Activated naive CD4-positive, alpha-beta T cell treated with anti-CD3 and anti-CD28 coated beads, Interleukin-2, amount 50 U/mL, for 24 hours (primary cell): ENCODE data around the gene FRAS1.

Source experiments
- H3K27ac Mint-ChIP-seq: one replicate; pipeline ENCODE4 v1.8.0; 2021; ENCODE audit warnings: mild to moderate bottlenecking, mixed read lengths
- H3K27me3 Mint-ChIP-seq: one replicate; pipeline ENCODE4 v1.8.0; 2021; ENCODE audit warnings: mixed read lengths
- H3K36me3 Mint-ChIP-seq: one replicate; pipeline ENCODE4 v1.8.0; 2021; ENCODE audit warnings: mixed read lengths
- H3K4me1 Mint-ChIP-seq: one replicate; pipeline ENCODE4 v1.8.0; 2021; ENCODE audit warnings: mixed read lengths
- H3K4me3 Mint-ChIP-seq: one replicate; pipeline ENCODE4 v1.8.0; 2021; ENCODE audit warnings: mild to moderate bottlenecking, mixed read lengths
- H3K9me3 Mint-ChIP-seq: one replicate; pipeline ENCODE4 v1.8.0; 2021; ENCODE audit warnings: mixed read lengths

The FRAS1 gene

GRCh38 chr4:78569306-78569821 lies 512.2 kb downstream of the FRAS1 start:
- H3K27me3 Mint-ChIP-seq: peaks cover 2% of the 10 kb centered on the region
- no peaks in the 10 kb centered on the region for H3K9me3 Mint-ChIP-seq
- no peak overlapping the region for H3K27ac Mint-ChIP-seq
- no peaks in the 10 kb centered on the region for H3K4me1 Mint-ChIP-seq
- H3K4me3 Mint-ChIP-seq: no peak overlapping the region
- H3K36me3 Mint-ChIP-seq: no peaks in the 10 kb centered on the region

GRCh38 chr4:78570117-78570516 lies 513.0 kb downstream of the FRAS1 start:
- H3K9me3 Mint-ChIP-seq: no peaks in the 10 kb centered on the region
- H3K36me3 Mint-ChIP-seq: no peaks in the 10 kb centered on the region
- H3K4me1 Mint-ChIP-seq: no peaks in the 10 kb centered on the region
- H3K27ac Mint-ChIP-seq: no peak overlapping the region
- peaks cover 2% of the 10 kb centered on the region for H3K27me3 Mint-ChIP-seq
- no peak overlapping the region for H3K4me3 Mint-ChIP-seq

GRCh38 chr4:78571804-78572203 lies 514.7 kb downstream of the FRAS1 start:
- H3K4me3 Mint-ChIP-seq: no peak overlapping the region
- no peaks in the 10 kb centered on the region for H3K9me3 Mint-ChIP-seq
- H3K27ac Mint-ChIP-seq: no peak overlapping the region
- H3K36me3 Mint-ChIP-seq: no peaks in the 10 kb centered on the region
- no peaks in the 10 kb centered on the region for H3K4me1 Mint-ChIP-seq
- peaks cover 2% of the 10 kb centered on the region for H3K27me3 Mint-ChIP-seq

GRCh38 chr4:78578674-78579425 lies 521.7 kb downstream of the FRAS1 start:
- no peaks in the 10 kb centered on the region for H3K36me3 Mint-ChIP-seq
- no peaks in the 10 kb centered on the region for H3K4me1 Mint-ChIP-seq
- no peak overlapping the region for H3K27ac Mint-ChIP-seq
- H3K4me3 Mint-ChIP-seq: no peak overlapping the region
- H3K27me3 Mint-ChIP-seq: no peaks in the 10 kb centered on the region
- no peaks in the 10 kb centered on the region for H3K9me3 Mint-ChIP-seq

GRCh38 chr4:78581618-78582017 lies 524.5 kb downstream of the FRAS1 start:
- Mint-ChIP-seq H3K27ac (no peak overlapping the region), H3K4me3 (no peak overlapping the region), H3K27me3 (no peaks in the 10 kb centered on the region), H3K4me1 (no peaks in the 10 kb centered on the region), H3K36me3 (no peaks in the 10 kb centered on the region), H3K9me3 (no peaks in the 10 kb centered on the region)

- H3K4me1 Mint-ChIP-seq: no peaks in the 10 kb centered on the region
- H3K36me3 Mint-ChIP-seq: no peaks in the 10 kb centered on the region
- H3K27me3 Mint-ChIP-seq: no peaks in the 10 kb centered on the region
- no peaks in the 10 kb centered on the region for H3K9me3 Mint-ChIP-seq
- H3K4me3 Mint-ChIP-seq: no peak overlapping the region
- H3K27ac Mint-ChIP-seq: no peak overlapping the region
Observed at GRCh38 chr4:78584863-78585547, 527.9 kb downstream of the FRAS1 start.

- Mint-ChIP-seq H3K4me3 (no peak overlapping the region), H3K27ac (no peak overlapping the region), H3K4me1 (no peaks in the 10 kb centered on the region), H3K36me3 (no peaks in the 10 kb centered on the region), H3K9me3 (no peaks in the 10 kb centered on the region), H3K27me3 (no peaks in the 10 kb centered on the region)
Observed at GRCh38 chr4:78585633-78586032, 528.5 kb downstream of the FRAS1 start.

- H3K4me3 Mint-ChIP-seq: no peak overlapping the region
- no peaks in the 10 kb centered on the region for H3K4me1 Mint-ChIP-seq
- H3K36me3 Mint-ChIP-seq: no peaks in the 10 kb centered on the region
- no peaks in the 10 kb centered on the region for H3K9me3 Mint-ChIP-seq
- H3K27ac Mint-ChIP-seq: no peak overlapping the region
- no peaks in the 10 kb centered on the region for H3K27me3 Mint-ChIP-seq
Observed at GRCh38 chr4:78588894-78589545, 531.9 kb downstream of the FRAS1 start.

- Mint-ChIP-seq H3K27ac (no peak overlapping the region), H3K4me1 (no peaks in the 10 kb centered on the region), H3K36me3 (no peaks in the 10 kb centered on the region), H3K27me3 (no peaks in the 10 kb centered on the region), H3K9me3 (no peaks in the 10 kb centered on the region), H3K4me3 (no peak overlapping the region)
Observed at GRCh38 chr4:78591404-78591803, 534.3 kb downstream of the FRAS1 start.

- H3K27me3 Mint-ChIP-seq: no peaks in the 10 kb centered on the region
- no peak overlapping the region for H3K4me3 Mint-ChIP-seq
- no peaks in the 10 kb centered on the region for H3K36me3 Mint-ChIP-seq
- no peaks in the 10 kb centered on the region for H3K9me3 Mint-ChIP-seq
- no peaks in the 10 kb centered on the region for H3K4me1 Mint-ChIP-seq
- H3K27ac Mint-ChIP-seq: no peak overlapping the region
Observed at GRCh38 chr4:78592088-78592783, 535.1 kb downstream of the FRAS1 start.
